ENCODE measurements around the gene CCDC148. TPM values are rescaled to one million over a fixed set of nuclear protein-coding genes. Genes with fewer than 3 reads are reported as not detected.

CCDC148 gene
- total RNA-seq, 2 donors from 2014 or later, result 2.7 to 5.0 TPM

DNA sequence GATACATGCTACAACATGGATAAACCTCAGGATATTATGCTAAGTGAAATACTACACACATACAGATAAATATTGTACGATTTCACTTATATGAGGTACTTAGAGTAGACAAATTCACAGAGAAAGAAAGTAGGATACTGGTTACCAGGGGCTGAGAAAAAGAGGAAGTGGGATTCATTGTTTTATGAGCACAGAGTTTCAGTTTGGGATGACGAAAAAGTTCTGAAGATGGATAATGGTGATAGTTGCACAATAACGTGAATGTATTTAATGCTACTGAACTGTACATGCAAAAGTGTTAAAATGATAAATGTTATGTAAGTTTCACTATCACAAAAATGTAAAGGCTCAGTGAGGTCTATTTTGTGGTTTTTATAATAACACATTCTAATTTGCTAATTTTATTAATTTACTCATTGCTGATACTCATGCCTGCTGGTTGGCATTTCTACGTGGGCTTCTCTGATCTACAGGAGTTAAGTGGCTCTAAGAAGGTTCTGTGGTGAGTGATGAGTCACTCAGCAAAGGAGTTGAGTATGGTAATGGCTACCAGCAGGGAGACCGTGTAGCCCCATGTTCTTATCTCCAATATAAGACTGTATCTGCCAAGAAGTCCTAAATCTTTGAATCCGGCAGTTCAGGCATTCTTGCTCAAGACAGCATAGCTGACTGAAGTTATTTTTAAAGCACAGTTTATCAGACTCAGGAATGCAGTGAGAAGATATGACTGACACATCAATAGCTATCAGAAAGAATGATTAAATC lies 313.8 kb downstream of the CCDC148 start:
- Mint-ChIP-seq H3K9me3 (peaks cover 5% of the 10 kb centered on the region), H3K27ac (no peak overlapping the region), H3K27me3 (ENCODE audit: insufficient read depth) (peaks cover 3% of the 10 kb centered on the region), H3K4me1 (no peaks in the 10 kb centered on the region), H3K36me3 (ENCODE audit: low read depth) (no peaks in the 10 kb centered on the region), H3K4me3 (no peak overlapping the region)
- Histone ChIP-seq H3K9ac (ENCODE audit: extremely low read depth, low read length, poor library complexity, severe bottlenecking) (no peak overlapping the region), H3K36me3 (ENCODE audit: control insufficient read depth, insufficient read depth, low read length) (no peaks in the 10 kb centered on the region), H3K4me3 (ENCODE audit: low read length) (no peak overlapping the region), H3K9me3 (ENCODE audit: control insufficient read depth, low read length) (peaks cover 7% of the 10 kb centered on the region), H3K27ac (ENCODE audit: low read depth, low read length) (no peak overlapping the region), H3K4me1 (ENCODE audit: control insufficient read depth, insufficient read depth, low read length) (no peaks in the 10 kb centered on the region), H3K27me3 (ENCODE audit: control insufficient read depth, insufficient read depth, low read length, poor library complexity, severe bottlenecking) (no peaks in the 10 kb centered on the region)
- WGBS, 2 experiments (ENCODE audit: insufficient coverage in 1 of 2, insufficient read length in 1 of 2), result 86 to 96% methylated on average over 4 to 6 of the region's 6 CpGs
- no peak for DNase-seq
- TF ChIP-seq, protein P1, sequence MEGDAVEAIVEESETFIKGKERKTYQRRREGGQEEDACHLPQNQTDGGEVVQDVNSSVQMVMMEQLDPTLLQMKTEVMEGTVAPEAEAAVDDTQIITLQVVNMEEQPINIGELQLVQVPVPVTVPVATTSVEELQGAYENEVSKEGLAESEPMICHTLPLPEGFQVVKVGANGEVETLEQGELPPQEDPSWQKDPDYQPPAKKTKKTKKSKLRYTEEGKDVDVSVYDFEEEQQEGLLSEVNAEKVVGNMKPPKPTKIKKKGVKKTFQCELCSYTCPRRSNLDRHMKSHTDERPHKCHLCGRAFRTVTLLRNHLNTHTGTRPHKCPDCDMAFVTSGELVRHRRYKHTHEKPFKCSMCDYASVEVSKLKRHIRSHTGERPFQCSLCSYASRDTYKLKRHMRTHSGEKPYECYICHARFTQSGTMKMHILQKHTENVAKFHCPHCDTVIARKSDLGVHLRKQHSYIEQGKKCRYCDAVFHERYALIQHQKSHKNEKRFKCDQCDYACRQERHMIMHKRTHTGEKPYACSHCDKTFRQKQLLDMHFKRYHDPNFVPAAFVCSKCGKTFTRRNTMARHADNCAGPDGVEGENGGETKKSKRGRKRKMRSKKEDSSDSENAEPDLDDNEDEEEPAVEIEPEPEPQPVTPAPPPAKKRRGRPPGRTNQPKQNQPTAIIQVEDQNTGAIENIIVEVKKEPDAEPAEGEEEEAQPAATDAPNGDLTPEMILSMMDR (conservative IDR thresholded peaks at IDR 0.05), result no peak

DNA sequence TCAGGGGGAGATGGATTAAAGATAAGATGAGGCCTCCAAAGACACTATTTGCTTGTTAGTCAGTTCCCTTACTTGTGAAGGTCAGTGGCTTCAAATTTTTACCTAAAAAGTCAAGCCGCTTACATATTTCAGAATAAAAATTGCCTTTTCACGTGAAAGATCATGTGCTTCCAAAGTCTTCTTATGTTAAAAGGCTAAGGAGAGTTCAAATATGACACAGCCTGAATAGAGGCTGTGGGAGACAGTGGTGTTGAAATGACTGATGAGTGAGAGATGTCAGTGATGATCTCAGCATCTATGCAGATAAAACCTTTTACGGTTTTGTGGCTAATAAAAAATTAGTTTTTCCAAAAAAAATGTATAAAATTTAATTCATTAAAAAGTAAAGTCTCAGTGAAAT lies 314.4 kb downstream of the CCDC148 start:
- peaks cover 3% of the 10 kb centered on the region for H3K9me3 ChIP-seq (ENCODE audit: control insufficient read depth, low read length)
- H3K27ac Mint-ChIP-seq, result no peak overlapping the region
- H3K27me3 Mint-ChIP-seq (ENCODE audit: insufficient read depth), result peaks cover 6% of the 10 kb centered on the region
- no peaks in the 10 kb centered on the region for H3K27me3 ChIP-seq (ENCODE audit: control insufficient read depth, insufficient read depth, low read length, poor library complexity, severe bottlenecking)
- WGBS, 2 experiments (ENCODE audit: insufficient coverage in 1 of 2, insufficient read length in 1 of 2), result 85 to 93% methylated on average over 2 of the region's 3 CpGs
- H3K4me1 ChIP-seq (ENCODE audit: control insufficient read depth, insufficient read depth, low read length), result no peaks in the 10 kb centered on the region
- H3K36me3 Mint-ChIP-seq (ENCODE audit: low read depth), result no peaks in the 10 kb centered on the region
- H3K9ac ChIP-seq (ENCODE audit: extremely low read depth, low read length, poor library complexity, severe bottlenecking), result no peak overlapping the region
- H3K4me3 Mint-ChIP-seq, result no peak overlapping the region
- peaks cover 2% of the 10 kb centered on the region for H3K9me3 Mint-ChIP-seq
- DNase-seq, result no peak
- no peak overlapping the region for H3K27ac ChIP-seq (ENCODE audit: low read depth, low read length)
- TF ChIP-seq, protein P1 (conservative IDR thresholded peaks at IDR 0.05), result no peak
- H3K36me3 ChIP-seq (ENCODE audit: control insufficient read depth, insufficient read depth, low read length), result no peaks in the 10 kb centered on the region
- no peaks in the 10 kb centered on the region for H3K4me1 Mint-ChIP-seq
- H3K4me3 ChIP-seq (ENCODE audit: low read length), result no peak overlapping the region

DNA sequence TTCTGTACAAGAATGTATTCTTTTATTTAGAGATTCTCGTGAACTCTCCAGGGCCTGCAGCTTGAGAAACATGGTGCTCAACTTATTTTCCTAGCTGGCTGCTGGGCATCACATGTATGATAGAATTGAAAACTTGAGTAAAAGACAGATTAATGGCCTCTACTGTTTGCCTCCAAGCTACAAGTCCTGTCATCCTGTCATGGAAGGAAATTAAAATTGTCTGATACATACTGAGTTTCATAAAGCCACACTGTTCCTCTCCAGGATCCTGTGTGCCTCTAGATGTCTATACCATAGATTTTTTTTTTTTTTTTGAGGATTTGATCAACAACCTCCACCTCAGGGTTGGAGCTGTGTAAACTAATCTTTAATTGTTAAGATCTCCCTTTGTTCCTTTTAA lies 316.4 kb downstream of the CCDC148 start:
- no peaks in the 10 kb centered on the region for H3K9me3 ChIP-seq (ENCODE audit: control insufficient read depth, low read length)
- H3K9ac ChIP-seq (ENCODE audit: extremely low read depth, low read length, poor library complexity, severe bottlenecking), result no peak overlapping the region
- no peak for DNase-seq
- H3K36me3 ChIP-seq (ENCODE audit: control insufficient read depth, insufficient read depth, low read length), result no peaks in the 10 kb centered on the region
- no peak overlapping the region for H3K27ac ChIP-seq (ENCODE audit: low read depth, low read length)
- Mint-ChIP-seq H3K9me3 (peaks cover 1% of the 10 kb centered on the region), H3K27ac (no peak overlapping the region), H3K4me3 (no peak overlapping the region), H3K4me1 (no peaks in the 10 kb centered on the region), H3K36me3 (ENCODE audit: low read depth) (no peaks in the 10 kb centered on the region), H3K27me3 (ENCODE audit: insufficient read depth) (peaks cover 10% of the 10 kb centered on the region)
- H3K4me3 ChIP-seq (ENCODE audit: low read length), result no peak overlapping the region
- no peaks in the 10 kb centered on the region for H3K27me3 ChIP-seq (ENCODE audit: control insufficient read depth, insufficient read depth, low read length, poor library complexity, severe bottlenecking)
- no peaks in the 10 kb centered on the region for H3K4me1 ChIP-seq (ENCODE audit: control insufficient read depth, insufficient read depth, low read length)
- TF ChIP-seq, protein P1 (conservative IDR thresholded peaks at IDR 0.05), result no peak
- 92% methylated on average over 1 of the region's 1 CpG; no CpG with 5 or more reads in 1 of the 2 experiments for WGBS, 2 experiments (ENCODE audit: insufficient coverage in 1 of 2, insufficient read length in 1 of 2)

Data from endodermal cell (in vitro differentiated cells).